HG03025 (cell line): ENCODE data around the gene AUTS2.

Experiments used
- ATAC-seq: cut with Tn5 transposase; IDR thresholded peaks from one replicate; pipeline ENCODE4 v1.9.1; 2021; ENCODE audit warnings: mild to moderate bottlenecking, moderate library complexity; ENCODE audit not compliant: unreplicated experiment, low FRiP score

The AUTS2 gene

GRCh38 chr7:70312336-70312735 lies 714.1 kb downstream of the AUTS2 start:
- ATAC-seq = no peak

DNA sequence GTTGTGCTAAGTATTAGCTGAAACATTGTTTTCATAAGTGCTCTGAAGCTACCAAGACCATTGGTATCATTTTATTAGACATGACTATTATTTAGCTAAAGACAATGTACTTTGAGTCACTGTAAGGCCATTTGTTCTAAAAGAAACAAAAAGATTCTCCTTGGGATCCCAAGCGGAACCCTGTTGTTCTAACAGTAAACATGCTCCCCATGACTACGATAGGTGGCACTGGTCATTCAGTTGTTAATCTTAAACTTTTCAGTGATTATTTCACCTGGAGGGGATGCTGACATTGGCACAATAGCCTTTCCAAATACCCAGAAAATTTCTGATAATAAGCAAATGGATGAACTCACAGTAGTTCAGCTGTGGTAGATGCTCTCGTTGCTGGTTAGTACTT lies 715.0 kb downstream of the AUTS2 start:
- ATAC-seq = no peak

DNA sequence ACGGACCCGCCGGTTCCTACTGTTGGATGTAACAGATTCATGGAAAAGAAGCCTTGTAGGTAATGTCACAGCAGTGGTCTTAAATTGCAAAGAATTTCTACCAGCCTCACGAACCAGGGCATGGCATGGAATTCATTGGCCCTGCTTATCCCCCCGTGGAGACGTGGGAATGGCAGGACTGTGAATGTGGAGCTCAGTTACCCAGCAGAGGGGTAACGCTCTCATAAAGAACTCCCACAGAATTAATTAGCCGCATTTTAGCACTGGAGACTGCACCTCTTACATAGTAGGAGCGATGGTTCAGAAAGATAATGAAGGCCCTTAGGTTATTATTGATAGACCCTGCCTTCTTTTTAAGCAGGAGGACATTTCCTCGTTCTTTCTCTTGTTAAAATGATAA lies 715.4 kb downstream of the AUTS2 start:
- no peak for ATAC-seq

DNA sequence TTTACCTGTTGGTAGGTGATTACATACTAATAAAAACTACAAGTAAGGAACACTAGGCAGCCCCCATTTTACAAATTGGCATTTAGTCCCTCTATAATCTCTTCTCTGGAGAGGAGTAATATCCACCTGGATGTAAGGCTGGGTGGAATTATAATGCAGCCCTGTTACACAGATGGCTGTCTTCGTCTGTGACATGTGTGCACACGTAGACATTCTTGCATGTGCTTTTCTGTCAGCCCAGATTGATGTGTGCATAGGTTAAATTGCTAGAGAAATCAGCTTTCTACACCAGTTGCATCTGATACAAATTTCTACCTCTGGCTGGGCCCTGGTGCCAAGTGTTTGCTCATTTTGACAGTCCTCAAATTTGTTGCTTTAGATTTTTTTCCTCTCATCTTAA lies 715.9 kb downstream of the AUTS2 start:
- no peak for ATAC-seq

DNA sequence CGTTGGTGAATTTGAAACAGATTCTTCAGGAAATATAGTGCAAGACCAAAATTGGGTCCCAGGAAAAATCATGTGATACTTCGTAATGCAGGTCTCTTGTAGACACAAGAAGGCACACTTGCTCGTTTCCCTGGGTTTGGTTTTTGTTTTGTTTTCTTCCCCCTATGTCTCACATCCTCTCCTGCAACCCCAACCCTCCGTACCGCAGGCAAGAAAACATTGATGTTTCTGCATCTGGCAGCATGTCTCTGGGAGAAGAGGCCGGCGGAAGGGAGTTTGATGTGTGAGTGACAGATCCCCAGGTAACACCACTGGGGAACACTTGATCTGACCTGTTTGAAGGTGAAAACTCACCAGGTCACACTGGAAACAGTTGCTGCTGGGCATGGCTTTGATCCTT lies 718.5 kb downstream of the AUTS2 start:
- ATAC-seq = no peak

DNA sequence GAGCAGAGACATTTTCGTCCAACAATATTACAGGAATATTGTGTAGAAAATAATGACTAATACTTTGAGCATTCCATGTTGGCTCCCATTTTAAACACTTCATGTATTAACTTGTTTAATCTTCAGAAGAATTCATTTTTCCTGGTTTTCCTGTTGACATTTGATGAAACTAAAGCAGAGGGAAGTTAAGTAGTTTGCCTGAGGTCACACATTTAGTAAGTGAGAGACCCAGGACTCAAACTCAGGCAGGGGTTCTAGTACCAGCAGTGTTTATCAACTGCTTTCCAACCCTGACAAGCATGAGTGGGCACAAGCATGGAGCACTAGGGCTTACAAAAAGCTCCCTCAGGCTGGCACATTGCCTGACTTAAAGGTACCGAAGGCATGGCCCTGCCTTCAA lies 719.1 kb downstream of the AUTS2 start:
- ATAC-seq = no peak

DNA sequence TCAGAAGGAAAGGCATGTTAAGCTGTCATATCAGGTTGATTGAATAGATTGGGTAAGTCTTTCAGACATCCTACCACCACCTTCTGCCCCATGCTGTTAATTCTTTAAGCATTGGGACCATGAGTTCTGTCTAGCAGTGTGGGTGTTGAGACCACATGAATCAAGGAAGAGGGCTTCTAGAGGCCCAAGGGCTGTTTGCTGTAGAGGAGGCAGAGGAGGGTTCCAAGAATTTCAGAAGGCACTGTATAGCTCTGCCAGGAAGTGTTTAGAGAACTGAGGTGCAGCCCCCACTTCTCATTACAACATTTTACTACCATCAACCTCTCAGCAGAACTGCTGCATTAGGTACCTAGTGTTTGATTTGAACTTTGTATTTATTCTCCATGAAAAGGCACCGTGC lies 720.2 kb downstream of the AUTS2 start:
- ATAC-seq = no peak

GRCh38 chr7:70319057-70319456 lies 720.8 kb downstream of the AUTS2 start:
- no peak for ATAC-seq

DNA sequence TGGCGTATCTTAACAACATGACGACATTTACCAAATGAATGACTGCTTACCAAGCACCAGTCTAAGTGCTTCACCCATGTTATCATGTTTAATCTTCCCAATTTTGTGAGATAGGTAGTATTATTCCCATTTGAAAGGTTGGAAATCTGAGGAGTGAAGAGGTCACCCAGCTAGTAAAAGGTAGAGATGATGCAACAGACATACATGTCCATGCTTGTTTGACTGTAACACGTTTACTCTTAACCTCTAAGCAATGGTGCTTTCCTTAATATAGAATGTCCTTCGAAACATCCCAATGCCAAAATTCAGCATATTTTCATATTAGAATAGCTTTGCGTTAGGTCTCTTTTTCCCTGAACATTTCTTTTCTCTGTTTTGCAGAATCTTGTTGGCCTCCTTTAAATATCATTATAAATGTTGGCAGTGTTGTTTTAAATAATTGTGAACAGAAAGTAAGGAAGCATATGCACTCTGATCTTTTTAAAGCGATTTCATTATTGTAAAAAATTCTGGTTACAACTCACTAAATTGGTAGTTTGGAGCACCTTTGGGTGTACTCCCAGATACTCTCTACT lies 722.8 kb downstream of the AUTS2 start:
- no peak for ATAC-seq

- ATAC-seq = no peak
These were observed 724.6 kb downstream of the AUTS2 start for GRCh38 chr7:70322856-70323255.

DNA sequence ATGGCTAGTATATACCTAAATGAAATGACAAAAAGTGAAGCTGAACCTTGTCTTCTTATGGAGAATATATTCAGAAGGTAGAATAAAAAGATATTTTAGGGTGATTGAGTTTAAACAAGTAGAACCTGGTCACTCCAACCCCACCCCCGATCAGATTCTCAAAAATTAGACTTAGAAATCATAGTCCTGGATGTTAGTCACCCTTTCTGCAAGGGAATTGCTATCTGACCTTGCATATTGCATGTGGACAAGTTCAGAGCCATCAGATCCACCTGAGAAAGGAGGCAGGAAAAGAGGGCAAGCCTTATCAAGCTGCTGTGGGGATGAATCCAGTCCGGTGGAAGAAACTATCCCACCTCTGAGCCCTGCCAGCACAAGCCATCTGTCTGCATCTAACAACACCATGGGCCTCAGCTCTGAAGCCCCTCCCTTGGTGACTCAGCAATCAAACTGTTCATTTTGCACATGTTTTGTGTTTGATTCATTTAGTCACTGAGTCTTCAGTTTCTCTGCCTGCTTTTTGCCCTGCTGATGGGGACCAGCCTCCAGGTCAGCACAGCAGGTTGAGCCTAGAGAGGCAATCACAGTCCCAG lies 727.3 kb downstream of the AUTS2 start:
- no peak for ATAC-seq

- no peak for ATAC-seq
These were observed 736.0 kb downstream of the AUTS2 start for GRCh38 chr7:70334295-70334694.

GRCh38 chr7:70334871-70335270 lies 736.6 kb downstream of the AUTS2 start:
- no peak for ATAC-seq

DNA sequence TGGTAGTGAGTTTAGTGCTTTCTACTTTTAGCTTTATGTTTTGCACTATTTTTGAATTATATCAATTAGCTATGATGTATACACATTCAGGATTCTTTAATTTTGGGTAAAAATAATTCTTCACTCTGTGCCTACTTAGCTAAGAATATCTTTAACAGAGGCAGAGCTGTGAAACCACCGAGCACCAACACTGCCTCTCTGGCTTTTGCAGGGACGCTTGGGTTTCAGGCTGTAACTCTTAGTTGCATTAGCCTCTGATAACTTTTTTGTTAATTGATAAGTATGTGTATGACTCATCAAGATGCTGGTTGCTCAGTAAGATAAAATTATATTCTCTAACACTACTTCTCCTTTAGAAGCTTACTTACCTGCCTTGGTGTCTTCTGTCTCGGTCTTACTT lies 738.3 kb downstream of the AUTS2 start:
- ATAC-seq = no peak

- no peak for ATAC-seq
These were observed 739.7 kb downstream of the AUTS2 start for GRCh38 chr7:70338015-70338414.

DNA sequence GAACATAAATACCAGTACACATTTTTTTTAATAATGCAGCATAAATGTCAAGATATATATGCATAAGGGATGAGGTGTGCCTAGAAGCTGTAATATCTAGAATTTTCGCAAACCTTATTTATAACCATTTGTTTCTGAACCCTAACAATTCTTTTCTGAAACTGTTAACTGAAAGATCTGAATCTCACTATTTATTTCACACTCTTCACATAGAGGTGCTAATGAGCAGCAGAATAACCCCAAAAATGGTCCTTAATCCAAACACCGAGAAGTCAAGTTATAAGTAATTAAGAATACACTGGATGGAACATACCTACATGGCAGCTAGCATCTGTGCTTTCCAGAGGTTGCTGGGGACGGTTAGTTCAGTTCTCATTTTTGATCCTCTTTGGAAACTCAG lies 742.0 kb downstream of the AUTS2 start:
- no peak for ATAC-seq

DNA sequence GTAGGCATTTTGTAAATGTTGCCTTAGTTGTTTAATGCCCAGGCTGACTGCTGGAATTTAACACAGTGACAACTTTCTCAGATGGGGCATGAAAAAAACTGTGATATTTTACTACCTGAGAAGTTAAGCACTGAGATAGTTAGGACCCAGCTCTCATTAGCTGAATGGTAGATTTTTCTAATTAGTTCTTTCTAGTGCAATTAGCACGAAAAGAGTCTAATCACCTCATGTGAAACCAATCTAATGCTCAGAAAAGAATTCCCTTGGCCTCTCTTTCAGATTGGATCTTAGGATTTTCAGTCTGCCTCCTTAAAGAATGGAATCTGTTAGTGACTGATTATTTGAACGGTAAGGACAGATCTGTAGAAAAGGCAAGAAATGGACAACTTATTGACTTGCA lies 743.2 kb downstream of the AUTS2 start:
- no peak for ATAC-seq

GRCh38 chr7:70343519-70343918 lies 745.2 kb downstream of the AUTS2 start:
- ATAC-seq = no peak

DNA sequence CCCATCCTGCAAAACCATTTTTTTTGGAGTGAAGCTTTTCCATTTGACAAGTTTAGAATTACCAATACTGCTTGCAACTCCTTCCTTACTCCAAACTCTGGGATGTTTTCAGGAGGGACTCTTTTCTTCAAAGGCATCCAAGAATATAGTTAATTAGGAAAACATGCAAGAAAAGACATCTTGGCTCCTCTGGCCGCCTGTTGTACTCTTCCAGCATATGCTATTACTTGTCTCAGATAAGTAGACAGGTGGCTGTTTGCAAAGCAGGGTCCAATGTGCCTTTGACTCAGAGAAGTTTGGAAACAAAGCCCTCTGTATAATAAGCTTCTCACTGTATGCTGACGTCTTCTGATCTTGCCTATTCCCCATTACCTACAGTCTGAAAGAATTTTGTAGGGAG lies 746.5 kb downstream of the AUTS2 start:
- no peak for ATAC-seq

- ATAC-seq = no peak
These were observed 748.7 kb downstream of the AUTS2 start for GRCh38 chr7:70346844-70347462.

DNA sequence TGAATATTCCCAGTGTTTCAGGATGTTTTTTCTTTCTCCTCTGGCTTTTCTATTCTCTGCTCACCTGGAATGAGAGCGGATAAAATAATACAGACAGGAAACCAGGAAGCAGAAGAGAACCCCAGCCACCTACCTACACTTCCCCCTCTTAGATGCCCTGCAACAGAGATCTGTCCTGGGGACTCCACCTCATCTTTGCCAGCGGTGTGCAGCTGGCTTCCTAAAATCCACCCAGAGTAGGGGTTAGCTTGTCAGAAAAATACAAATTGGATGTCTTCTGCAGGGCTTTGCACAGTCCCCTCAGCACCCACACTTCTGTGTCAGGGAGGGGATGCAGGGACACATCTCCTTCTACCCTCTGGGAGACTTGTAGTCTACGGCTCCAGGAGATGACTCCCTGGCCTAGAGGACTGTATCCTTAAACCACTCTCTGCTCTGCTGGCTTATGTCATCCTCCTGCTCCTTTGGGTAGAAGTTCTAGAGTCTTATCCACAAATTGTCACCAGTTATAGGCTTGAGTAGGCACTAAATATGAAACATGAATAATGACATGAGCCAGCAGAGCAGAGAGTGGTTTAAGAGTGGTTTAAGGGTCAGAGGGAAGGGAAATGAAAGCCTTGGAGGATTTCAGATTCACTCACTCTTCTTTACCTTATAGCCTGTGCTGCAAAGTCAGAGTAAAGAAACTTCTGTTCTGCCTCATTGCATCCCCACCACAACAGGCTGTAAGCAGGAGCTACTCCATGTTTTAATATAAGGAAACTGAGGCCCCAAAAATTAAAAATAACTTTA lies 749.4 kb downstream of the AUTS2 start:
- ATAC-seq = peak; percentile 85

DNA sequence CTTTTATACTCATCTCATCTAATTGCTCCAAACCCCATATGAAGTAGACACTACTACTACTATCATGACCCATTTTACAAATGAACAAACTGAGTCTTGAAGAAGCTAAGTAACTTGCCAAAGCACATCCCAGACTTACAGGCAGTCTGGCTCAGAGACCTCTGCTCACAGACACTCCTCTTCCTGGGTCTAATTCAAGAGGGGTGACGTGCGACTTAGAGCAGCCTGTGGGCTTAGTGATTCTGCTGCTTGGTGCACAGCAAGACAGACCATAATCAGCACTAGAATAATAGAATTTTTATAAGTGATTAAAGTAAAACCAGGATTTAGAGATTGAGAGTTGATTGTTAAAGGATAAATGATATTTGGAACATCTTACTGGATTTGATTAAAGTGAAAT lies 750.8 kb downstream of the AUTS2 start:
- no peak for ATAC-seq
